Globus pallidus (tissue), 1 donor: Measurements from ENCODE around the gene RASSF7.
A peak's percentile ranks its signal among the peaks of the same experiment; 100 is the strongest.

ENCODE experiments used
- DNase-seq: peaks from one replicate; pipeline ENCODE4 v3.0.0-alpha.2; 2015; ENCODE audit warnings: low spot score

RASSF7 gene

DNA sequence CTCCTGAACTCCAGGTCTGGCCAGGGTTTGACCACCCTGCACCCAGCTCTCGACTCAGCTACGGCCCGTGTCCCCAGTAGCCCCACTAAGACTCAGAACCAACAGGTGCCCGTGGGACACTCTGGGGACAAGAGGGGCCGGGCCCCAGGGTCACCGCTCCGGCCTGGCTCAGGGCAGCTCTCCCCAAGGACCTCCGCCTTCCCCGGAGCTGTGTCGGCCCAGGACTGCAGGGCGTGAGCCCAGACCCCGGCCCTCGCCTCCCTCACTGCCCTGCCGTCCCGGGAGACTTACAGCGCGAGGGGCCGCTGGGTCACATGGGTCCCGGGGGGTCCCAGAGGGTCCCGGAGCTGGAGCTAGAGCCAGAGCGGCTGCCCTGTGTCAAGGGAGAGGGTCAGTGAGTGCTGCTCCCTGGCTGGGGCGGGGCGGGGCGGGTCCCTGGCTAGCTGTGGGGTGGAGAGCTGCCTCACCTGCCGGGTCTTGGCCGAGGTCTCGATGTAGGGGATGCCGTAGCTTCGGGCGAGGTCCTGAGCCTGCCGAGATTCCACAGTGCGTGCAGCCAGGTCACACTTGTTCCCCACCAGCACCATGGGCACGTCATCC, 27.7 kb upstream of the RASSF7 start:
- DNase-seq: no peak

DNA sequence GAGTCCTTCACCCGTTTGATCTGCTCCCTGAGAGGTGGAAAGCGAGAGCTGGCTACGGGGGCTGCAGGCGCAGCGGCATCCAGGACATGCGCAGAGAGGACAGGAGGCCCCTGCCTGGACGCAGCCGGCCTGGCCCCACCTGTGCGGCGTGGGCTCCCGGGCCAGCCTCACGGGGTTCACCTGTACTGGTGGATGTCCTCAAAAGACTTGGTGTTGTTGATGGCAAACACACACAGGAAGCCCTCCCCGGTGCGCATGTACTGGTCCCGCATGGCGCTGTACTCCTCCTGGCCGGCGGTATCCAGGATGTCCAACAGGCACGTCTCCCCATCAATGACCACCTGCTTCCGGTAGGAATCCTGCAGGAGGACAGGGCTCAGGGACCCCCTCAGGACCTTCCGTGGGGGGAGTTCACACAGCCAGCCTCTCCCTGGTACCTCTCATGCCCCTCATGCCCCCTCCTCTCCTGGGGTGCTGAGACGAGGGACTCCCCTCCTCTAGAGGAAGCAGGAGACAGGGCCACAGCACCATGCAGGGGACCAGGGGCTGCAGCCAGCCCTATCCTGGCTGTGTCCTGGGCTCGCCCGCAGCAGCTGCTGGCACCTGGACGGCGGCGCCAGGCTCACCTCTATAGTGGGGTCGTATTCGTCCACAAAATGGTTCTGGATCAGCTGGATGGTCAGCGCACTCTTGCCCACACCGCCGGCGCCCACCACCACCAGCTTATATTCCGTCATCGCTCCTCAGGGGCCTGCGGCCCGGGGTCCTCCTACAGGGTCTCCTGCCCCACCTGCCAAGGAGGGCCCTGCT, 27.0 kb upstream of the RASSF7 start:
- no peak for DNase-seq

DNA sequence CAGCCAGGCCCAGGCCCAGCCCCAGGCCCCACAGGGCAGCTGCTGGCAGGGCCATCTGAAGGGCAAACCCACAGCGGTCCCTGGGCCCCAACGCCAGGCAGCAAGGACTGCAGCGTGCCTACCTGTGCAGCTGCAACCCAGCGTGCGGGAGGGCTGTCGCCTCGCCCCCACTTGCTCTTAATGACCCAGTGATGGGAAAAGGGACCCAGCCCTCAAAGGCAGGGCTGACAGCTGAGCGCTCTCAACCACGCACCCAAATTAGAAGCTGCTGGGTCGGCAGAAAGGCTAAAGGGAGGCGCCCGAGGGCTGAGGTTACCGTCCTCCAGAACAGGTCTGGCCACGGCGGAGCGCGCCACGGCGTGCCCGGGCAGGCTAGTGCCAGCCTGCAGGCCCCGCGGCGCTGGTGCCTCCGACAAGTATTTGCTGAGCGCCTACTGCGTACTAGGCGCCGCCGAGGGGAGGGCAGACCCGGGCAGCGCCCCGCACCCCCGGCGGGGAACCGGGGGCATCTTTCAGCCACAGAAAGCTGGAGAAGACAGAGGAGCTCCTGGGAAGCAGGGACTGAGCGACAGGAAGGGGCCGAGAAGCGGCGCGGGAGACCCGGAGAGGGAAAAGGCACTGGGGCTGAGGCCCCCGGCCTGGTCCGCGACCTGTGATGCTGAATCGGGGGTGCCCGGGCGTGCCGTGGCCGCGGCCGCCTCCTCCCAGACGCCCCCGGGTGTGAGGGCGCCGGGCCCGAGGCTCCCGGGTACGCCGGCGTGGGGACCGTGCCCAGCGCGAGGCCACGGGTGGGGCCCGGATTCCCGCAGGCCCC, 26.2 kb upstream of the RASSF7 start:
- no peak for DNase-seq

DNA sequence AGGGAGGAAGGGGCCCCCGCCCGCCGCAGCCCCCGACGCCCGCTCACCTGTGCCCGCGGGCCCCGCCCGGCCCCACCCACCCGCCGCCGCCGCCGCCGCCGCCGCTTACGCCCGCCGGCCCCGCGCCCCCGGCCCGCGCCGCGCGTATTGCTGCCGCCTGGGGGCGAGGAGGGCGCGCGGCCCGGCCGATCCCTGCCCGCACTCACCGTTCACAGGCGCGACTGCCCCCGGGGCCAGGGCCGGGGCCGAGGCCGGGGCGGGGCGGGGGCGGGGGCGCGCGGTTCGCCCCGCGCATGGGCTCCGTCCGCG, 25.6 kb upstream of the RASSF7 start:
- DNase-seq: no peak

DNA sequence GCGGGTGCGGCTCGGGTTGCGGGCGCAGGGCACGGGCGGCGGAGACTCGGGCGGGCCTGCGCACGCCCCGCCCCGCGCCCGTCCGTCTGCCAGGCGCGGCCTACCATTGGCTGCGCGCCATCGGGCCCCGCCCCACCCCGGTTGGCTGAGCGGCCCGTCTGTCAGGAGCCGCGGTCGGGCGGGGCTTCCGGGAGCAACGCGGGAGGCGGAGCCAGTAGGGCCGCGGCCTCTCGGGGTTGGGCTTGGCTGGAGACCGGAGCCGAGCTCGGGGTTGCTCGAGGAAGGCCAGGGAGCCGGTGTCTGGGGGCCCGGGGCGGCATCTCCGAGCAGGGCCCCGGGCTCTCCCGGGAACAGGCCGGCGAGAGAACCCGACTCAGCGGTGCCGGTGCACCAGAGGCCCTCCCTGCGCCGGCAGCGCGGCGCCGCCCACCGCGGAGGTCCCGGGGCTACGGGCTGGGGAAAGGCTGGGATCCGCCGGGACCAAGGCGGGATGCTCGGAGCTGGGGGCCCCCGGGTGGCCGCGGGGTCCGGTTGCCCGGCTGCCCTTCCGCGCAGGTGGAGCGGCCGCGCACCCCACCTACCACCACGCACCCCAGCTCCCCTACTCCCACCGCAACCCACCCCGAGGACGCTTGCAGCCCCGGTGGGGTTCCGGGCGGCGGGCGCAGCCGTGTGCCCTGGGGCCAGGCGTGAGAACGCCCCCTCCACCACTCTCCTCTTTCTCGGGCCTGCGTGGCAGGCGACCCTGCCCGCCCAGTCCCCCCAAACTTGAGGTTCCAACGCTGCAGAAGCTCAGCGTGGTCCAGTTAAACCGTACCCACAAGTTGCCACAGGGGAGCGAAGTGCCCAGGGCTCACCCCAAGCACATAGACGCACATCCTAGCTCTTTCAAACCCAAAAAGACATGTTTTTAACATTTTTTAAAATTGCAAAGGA, 25.0 kb upstream of the RASSF7 start, which contains the start of gene HRAS:
HRAS (minus strand) TSS at position 58 of the 936 bp plus-strand sequence.
- DNase-seq: peak; percentile 93

DNA sequence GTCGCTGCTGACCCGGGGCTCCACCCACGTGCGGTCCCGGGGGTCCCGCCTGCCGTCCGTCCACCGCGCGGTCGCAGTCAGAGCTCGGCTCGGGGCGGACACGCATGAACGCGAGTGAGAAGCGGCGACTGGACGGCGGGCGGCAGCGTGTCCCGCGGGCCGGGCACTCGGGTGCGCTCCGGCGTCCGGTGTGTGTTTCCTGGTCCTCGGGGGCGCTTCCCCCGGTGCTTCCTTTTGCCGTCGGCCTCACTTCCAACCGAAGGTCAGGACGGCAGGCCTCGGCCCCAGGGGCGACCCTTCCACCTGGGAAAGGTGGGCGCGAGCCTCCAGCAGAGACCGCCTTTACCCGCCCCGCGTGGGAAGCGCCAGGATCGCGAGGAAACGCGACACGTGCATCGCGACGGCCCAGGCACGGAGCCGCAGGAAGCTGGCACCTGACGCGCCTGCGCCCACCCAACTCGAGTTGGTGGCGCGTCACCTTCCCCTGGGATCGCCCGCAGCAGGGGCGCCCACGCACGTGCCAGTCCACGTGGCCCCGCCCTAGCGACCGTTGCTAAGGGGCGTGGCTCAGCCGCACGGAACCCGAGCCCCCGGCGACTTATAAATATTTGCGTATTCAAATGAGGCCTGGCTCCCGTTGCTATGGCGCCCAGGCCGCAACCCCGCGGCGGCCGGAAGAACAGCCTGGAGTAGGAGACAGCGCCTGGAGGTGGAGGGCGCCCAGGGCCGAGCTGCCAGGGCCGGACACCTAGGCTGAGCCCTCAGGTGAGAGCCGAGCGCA, 23.7 kb upstream of the RASSF7 start, which contains the start of gene LRRC56:
LRRC56 (plus strand) TSS at position 687 of the 781 bp plus-strand sequence. CDS start 3,158 bp downstream, outside the sequence.
- DNase-seq: no peak

DNA sequence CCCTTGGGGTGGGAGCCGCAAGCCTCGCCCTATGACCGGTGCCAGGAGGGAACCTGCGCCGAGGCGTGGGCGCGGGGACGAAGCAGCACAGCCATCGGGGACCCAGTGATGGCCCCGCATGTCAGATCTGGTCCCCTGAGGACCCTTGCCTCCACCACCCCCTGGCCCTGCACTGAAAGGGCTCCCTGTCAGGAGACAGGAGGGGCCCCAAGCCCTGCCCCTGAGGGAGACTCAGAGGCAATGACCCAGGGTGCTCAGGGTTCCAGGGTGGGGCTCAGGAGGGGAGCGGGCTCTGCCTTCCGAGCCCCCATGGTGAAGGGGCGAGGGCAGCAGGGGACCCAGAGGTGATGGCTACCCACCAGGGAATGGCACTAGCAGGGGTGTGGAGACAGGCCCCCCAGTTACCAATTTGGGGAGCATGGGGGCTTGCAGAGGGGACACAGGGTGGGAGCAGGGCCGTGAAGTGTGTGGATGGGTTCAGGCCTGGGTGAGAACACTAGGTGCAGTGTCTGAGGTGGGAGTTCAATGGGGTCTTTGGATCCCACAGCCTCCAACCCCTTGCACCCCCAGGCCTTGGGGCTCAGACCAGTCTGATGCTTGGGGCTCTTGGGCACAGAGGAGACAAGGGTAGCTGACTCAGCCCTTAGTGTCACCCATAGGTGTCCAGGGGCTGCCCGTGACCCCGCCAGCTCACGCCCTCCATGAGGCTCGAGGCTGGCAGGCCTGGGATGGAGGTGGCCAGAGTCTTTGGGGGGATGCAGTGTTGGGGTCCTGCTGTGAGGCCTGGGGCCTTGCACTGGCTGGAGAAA, 22.9 kb upstream of the RASSF7 start:
- DNase-seq: no peak

DNA sequence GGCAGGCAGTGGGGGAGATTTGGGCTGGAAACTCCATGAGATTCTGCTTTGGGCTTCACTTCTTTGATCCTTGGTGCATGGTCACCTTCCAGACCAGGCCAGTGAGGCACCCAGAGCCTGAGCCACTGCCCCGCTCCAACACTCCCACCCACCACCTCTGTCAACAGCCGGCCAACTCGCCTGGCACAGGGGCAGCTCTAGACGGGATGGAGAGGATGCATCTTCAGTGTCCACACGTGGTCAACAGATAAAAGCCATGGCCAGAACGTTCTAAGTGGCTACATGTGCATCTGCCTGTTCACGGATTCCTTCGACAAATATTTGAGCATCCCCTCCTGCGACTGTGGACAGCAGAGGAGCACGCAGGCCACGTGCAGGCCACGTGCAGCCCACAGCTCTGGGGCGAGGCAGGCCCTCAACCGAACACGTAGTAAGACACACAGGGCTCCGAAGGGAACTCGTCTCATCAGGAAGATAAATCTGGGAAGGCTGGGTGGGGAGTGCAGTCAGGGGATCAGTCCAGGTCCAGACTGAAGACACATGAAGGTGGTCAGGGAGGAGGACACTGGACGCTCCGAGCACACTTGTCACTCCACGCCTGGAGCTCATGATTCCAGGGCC, 22.2 kb upstream of the RASSF7 start:
- no peak for DNase-seq

DNA sequence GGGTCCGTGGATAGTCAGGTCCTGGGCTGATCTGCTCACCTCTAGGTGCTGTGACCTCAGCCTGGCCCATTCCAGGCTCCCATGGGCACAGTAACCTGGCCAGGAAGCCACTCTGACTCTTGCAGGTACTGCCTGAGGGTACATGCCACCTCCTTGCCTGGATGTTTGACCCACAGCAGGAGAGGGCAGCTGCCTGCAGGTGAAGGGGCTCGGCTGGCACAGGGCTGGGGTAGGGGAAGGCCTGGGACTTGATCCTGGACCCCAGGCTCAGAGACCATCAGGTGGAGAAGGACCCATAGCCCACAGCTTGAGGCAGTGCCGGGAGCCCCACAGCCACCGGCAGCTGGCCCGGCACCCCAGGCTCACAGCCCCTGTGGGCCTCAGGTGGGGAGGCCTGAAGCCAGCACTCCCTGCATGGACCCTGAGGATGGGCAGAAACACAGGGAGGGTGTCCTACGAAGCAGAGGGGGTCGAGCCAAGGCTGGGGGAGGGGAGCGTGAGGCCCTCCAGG, 20.7 kb upstream of the RASSF7 start:
- DNase-seq: no peak

DNA sequence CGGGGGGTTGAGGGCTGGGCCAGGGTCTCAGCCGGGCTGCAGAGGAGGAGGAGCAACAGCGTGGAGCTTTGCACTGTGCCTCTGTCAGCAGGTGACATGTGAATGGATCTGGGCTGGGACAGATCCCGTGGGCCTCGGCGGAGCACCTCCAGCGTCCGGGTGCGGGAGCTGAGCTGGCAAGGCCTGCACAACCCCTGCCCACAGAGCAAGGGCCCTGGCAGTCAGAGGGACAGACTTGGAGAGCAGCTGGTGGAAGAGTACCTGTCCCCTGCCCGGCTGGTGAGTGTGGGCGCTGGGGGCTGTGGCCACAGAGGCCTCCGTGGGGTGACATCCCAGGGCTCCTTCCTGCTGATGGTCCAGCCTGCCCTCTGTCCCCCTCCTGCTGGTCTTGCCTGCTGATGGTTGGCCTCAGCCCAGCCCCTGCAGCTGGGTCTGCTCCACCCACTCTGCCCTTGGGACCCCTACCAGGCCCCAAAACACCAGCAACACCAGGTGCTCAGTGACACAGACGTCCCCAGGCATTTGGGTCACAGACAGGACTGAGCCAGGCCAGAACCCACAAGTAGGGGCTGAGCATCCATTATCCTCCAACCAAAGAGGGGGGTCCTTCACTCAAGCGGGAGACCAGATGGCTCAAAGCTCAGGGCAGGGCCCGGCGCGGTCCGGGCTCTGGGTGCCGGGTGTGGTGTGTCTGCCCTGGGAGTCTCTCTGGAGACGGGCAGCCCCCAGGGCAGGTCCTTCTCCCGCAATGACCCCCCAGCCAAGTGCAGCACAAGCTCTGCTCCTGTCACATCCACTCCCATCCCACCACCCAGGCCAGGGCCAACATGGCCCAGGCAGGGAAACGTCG, 20.0 kb upstream of the RASSF7 start:
- no peak for DNase-seq

DNA sequence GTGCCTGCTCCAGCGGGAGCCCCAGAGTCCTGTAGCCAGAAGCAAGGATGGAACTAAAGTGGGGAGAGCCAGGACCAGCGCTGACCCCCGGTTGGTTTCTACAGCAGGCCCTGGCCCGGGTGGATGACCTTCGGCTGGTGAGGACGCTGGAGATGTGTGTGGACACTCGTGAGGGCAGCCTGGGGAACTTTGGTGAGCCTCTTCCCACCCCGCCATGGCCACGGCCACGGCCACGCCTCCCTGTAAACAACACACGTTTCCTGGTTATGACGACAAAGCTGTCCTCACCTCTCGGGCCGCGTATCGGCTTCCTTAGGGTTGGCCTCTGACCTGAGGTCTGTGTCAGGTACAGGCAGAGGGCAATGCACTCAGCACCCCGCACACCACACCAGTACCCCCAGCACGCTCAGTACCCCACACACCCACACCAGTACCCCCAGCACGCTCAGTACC, 19.3 kb upstream of the RASSF7 start:
- no peak for DNase-seq

DNA sequence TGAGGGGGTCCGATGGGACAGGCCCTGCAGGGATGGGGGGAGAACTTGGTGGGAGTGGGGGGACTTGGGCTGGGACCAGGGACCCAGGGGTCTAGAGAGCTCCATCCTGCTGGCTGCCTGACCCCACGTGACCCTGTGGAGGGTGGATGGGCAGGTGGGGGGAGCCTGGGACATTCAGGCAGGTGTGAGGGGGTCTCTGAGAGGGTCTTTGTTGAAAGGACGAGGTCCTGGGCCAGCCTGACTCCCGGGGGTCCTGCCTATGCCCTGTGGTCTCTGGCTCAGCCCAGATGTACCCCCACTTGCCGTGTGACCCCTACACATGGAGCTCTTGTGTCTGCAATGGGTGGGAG, 16.0 kb upstream of the RASSF7 start:
- no peak for DNase-seq

DNA sequence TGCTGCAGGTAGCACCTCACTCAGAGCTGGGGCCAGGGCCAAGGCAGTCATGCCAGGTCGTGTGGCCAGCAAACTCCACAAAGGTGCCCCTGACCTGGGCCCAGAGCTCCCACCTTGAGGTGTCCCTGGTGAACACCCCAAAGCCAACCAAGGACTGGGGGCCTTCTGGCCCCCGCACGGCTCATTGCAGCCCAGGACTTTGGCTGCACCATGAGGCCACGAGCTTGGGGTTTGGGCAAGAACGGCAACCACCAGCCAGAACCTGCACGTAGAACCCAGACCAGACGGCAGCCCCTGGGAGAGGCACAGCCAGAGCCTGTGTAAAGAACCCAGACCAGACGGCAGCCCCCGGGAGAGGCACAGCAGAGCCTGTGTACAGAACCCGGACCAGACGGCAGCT, 15.6 kb upstream of the RASSF7 start:
- no peak for DNase-seq

DNA sequence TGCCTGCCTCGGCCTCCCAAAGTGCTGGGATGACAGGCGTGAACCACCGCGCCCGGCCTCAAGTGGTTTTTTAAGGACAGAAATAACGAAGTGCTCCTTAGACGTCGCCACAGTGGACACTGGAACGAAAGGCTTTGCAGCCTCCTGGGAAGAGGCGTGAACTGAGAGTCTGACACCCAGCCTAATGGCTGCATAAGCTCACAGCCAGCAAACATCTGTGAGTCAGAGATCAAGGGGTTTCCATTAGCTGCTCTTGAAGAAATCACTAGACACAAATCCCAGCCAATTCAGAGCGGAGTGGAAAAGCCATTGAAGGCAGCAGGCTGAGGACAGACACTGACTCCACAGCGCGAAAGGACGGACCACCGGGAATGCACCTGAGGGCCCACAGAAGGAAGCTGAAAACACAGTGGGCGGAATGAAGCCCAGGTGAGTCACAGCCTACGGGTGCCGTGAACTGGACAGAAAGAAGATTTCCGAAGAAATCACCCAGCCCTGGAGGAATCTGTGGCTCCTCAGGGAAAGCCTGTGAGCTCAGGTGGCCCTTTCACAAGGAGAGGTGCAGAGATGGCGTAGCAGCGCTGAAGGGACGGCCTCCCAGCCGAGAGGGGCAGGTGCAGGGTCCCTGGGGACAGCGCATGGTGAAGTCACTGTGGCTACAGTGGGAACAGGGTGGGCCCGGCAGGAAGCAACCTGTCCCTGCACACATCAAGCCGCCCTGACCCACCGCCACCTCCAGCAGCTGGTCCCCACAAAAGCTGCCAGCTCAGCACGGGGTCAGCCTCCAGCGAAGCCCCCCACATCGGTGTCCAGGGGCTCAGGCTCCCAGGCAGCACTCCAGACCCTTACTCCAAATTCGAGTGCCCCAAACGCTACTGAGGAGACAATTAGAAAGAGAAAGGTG, 11.8 kb upstream of the RASSF7 start:
- DNase-seq: no peak

DNA sequence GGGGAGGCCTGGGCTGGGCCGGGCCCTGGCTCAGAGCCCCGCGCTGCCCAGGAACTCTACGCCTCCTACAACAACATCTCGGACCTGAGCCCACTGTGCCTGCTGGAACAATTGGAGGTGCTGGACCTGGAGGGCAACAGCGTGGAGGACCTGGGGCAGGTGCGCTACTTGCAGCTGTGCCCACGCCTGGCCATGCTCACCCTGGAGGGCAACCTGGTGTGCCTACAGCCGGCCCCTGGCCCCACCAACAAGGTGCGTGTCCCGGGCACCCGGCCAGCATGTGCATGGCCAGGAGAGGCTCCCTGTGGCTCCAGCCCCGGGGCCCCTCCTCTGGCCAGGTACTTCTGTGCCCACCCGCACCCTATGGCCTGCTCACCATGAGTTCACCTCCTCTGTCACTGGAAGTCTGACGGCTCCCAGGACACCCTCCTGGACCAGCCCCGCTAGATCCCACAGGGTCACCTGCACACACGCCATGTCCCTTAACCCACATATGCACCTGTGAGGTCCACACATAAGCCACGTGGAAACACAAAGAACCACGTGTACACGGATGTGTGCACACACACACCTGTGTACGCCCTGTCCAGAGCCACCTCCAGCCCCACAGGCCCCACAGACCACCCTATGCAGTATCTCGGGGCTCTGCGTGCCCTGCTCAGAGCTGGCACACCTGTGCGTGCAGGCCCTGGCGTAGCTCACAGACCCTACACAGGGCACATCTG, 10.6 kb upstream of the RASSF7 start:
- no peak for DNase-seq

DNA sequence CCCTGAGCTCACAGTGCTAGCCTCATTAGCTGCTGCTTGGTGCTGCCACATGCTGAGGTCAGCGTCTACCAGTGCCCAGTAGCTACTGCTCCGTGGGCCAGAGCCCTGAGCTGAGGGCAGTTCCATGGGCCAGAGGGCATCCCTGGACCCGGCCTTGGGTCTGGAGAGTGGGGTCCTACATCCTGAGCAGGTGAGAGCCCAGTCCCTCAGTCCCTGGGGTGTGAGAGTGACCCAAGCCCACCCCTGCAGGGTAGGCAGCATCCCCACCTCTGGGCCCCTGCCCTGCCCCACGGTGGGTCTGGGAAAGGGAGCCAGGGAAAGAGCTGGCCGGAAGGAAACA, 10.1 kb upstream of the RASSF7 start:
- no peak for DNase-seq

DNA sequence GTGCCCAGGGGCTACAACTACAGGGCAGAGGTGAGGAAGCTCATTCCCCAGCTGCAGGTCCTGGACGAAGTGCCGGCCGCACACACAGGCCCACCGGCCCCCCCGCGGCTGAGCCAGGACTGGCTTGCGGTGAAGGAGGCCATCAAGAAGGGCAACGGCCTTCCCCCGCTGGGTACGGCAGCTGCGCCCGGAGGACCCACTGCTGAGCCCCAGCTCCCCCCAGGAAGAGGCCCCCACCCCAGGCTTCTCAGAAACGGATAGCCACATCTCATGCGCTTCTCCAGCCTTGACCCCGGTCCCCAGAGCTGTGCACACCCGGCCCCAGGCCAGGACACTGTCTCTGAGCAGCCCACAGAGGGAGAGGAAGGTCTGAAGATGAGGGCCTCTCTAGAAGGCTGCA, 9.6 kb upstream of the RASSF7 start:
- DNase-seq: no peak
